ENCODE data around the gene YIPF5. TPM values are rescaled to one million over a fixed set of nuclear protein-coding genes. Genes with fewer than 3 reads are reported as not detected.

Gene YIPF5
- total RNA-seq, 1 experiment from 2014 or later = 44.5 TPM

DNA sequence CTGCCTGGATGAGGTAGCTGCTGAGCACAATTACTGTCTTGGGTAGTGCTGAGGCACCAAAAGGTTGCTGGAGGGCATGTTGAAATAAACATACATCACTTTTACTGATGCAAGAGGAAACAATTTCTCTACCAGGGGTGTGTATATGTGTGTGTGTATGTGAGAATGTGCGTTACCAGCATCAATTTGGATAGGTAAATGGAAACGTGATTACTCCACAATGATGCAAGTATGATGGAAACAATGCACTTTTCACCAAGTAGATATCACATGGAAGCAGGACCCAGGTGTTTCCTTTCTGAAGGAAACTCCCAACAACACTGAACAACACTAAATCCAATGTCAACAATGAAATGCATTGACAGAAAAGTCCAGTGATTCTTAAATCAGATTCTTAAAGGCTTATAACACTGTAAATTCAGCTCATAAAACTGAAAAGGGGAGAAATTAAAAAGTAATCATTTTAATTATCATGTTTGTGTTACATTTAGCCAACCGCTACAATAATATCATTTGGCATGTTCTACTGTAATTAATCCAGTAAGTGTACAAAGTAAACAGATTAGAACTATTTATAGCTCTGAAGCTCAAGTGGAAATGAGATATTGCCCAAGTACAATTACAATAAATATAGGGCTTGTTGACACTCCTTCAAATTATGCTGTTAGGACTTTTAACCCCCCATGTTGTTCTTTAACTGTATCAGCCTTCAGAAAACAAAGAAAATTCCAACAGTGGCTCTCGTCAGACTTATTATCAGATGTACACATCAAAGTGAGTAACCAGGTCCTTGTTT, 25.3 kb downstream of the YIPF5 start (continued):
- TF ChIP-seq, protein P1, sequence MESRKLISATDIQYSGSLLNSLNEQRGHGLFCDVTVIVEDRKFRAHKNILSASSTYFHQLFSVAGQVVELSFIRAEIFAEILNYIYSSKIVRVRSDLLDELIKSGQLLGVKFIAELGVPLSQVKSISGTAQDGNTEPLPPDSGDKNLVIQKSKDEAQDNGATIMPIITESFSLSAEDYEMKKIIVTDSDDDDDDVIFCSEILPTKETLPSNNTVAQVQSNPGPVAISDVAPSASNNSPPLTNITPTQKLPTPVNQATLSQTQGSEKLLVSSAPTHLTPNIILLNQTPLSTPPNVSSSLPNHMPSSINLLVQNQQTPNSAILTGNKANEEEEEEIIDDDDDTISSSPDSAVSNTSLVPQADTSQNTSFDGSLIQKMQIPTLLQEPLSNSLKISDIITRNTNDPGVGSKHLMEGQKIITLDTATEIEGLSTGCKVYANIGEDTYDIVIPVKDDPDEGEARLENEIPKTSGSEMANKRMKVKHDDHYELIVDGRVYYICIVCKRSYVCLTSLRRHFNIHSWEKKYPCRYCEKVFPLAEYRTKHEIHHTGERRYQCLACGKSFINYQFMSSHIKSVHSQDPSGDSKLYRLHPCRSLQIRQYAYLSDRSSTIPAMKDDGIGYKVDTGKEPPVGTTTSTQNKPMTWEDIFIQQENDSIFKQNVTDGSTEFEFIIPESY (IDR thresholded peaks at IDR 0.05; ENCODE audit: extremely low read depth, insufficient replicate concordance, low read length) = no peak
- TF ChIP-seq CEBPB (IDR thresholded peaks at IDR 0.05; ENCODE audit: low read depth) (no peak), YY1 (IDR thresholded peaks at IDR 0.05; ENCODE audit: extremely low read depth, insufficient replicate concordance, low read depth, low read length) (no peak), EZH2phosphoT487 (IDR thresholded peaks at IDR 0.05; ENCODE audit: borderline replicate concordance) (no peak)
- TF ChIP-seq, protein P2, sequence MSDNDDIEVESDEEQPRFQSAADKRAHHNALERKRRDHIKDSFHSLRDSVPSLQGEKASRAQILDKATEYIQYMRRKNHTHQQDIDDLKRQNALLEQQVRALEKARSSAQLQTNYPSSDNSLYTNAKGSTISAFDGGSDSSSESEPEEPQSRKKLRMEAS (IDR thresholded peaks at IDR 0.05) = no peak
- TF ChIP-seq, protein P3, sequence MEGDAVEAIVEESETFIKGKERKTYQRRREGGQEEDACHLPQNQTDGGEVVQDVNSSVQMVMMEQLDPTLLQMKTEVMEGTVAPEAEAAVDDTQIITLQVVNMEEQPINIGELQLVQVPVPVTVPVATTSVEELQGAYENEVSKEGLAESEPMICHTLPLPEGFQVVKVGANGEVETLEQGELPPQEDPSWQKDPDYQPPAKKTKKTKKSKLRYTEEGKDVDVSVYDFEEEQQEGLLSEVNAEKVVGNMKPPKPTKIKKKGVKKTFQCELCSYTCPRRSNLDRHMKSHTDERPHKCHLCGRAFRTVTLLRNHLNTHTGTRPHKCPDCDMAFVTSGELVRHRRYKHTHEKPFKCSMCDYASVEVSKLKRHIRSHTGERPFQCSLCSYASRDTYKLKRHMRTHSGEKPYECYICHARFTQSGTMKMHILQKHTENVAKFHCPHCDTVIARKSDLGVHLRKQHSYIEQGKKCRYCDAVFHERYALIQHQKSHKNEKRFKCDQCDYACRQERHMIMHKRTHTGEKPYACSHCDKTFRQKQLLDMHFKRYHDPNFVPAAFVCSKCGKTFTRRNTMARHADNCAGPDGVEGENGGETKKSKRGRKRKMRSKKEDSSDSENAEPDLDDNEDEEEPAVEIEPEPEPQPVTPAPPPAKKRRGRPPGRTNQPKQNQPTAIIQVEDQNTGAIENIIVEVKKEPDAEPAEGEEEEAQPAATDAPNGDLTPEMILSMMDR (IDR thresholded peaks at IDR 0.05 in 2 of 3, conservative IDR thresholded peaks at IDR 0.05 in 1 of 3; ENCODE audit: borderline replicate concordance in 1 of 3, insufficient read depth in 1 of 3, low read depth in 2 of 3, low read length in 2 of 3) = no peak

DNA sequence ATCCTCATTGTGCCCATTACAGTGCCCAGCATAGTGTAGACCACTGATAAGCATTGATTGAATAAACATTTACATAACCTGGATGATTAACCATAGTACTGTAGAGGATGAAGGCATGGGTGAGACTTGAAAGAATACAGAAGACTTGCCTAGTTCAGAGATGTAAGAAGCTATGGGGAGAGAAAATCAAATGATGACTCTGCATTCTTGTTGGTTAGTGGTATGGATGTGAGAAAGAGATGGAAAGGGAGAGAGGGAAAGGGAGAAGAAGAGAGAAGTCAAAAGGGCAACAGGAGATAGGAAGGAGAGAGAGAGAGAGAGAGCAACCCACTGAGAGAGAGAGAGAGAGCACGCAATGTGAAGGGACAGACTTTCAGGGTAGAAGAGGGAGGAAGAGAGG, 26.8 kb downstream of the YIPF5 start:
- ChIA-PET POLR2A (no interaction called here), CTCF (no interaction called here), RAD21 (ENCODE audit: low non-redundant PET in 1 of 2, low total read pairs in 2 of 2, uncharacterized antibody in 2 of 2, unreplicated experiment in 2 of 2) (no interaction called here)
- Histone ChIP-seq H3K4me2 (ENCODE audit: low read length) (no peak overlapping the region), H2AFZ (ENCODE audit: low read depth, low read length, poor library complexity, severe bottlenecking) (no peak overlapping the region), H3K9me3 (ENCODE audit: control insufficient read depth in 1 of 2, insufficient read depth in 1 of 2, low read depth in 1 of 2, low read length in 2 of 2) (no peaks in the 10 kb centered on the region), H3K27ac (ENCODE audit: low read depth, low read length) (no peak overlapping the region), H3K79me2 (ENCODE audit: insufficient read depth, low read length) (no peaks in the 10 kb centered on the region), H3K9ac (ENCODE audit: low read length) (no peak overlapping the region), H3K36me3 (ENCODE audit: control insufficient read depth in 1 of 2, insufficient read depth in 2 of 2, low read length in 2 of 2) (no peaks in the 10 kb centered on the region), H3K4me1 (ENCODE audit: control insufficient read depth in 1 of 2, insufficient read depth in 2 of 2, low read length in 2 of 2) (no peaks in the 10 kb centered on the region), H3K9me2 (ENCODE audit: insufficient read depth) (no peaks in the 10 kb centered on the region), H3K27me3 (ENCODE audit: insufficient read depth, low read length) (peaks cover 9% of the 10 kb centered on the region; the same call in 1 of the 2 replicates), H4K20me1 (ENCODE audit: insufficient read depth) (no peaks in the 10 kb centered on the region), H3K4me3 (replicated peaks in 1 of 2; ENCODE audit: low read depth in 1 of 2, low read length in 2 of 2) (no peak overlapping the region)
- TF ChIP-seq CEBPB (IDR thresholded peaks at IDR 0.05; ENCODE audit: low read depth) = no peak
- TF ChIP-seq EZH2 (IDR thresholded peaks at IDR 0.05) = no peak
- no peak for TF ChIP-seq ELF1 (IDR thresholded peaks at IDR 0.05; ENCODE audit: borderline replicate concordance, low read depth)
- DNase-seq (ENCODE audit: low read depth, low spot score) = no peak
- intact Hi-C loops (cut with micrococcal nuclease) = loop anchor here (10.0 kb wide), 2 partner anchors 309 to 1129 kb away; no protein-coding TSS in a partner anchor
- BruUV-seq (replicated peaks) = no TSS peak
- ATAC-seq = no peak

Measured in HCT116 (cell line).